Glomerular endothelial cell (primary cell): ENCODE data around the gene PPFIBP2. TPM values are rescaled to one million over a fixed set of nuclear protein-coding genes. Genes with fewer than 3 reads are reported as not detected.
A peak's percentile ranks its signal among the peaks of the same experiment; 100 is the strongest.

ENCODE experiments used
- DNase-seq: peaks from one replicate; pipeline ENCODE4 v3.0.0-alpha.2; 2011; ENCODE audit warnings: low read depth, low spot score; ENCODE audit errors: extremely low read depth
- total RNA-seq: library from RNA; depleted of rRNA; stranded (reverse); fragments of >200 nt; gene quantifications from 2 replicates; pipeline ENCODE4 v1.2.3, GENCODE V29; 2015

Gene PPFIBP2
- total RNA-seq, 1 donor from 2014 or later, result 2.4 TPM

GRCh38 chr11:7621090-7621489, 107.3 kb downstream of the PPFIBP2 start:
- no peak for DNase-seq

- DNase-seq, result no peak
These were observed 107.8 kb downstream of the PPFIBP2 start for GRCh38 chr11:7621554-7621953.

- no peak for DNase-seq
These were observed 108.9 kb downstream of the PPFIBP2 start for GRCh38 chr11:7622721-7623120.

GRCh38 chr11:7628660-7629059, 114.9 kb downstream of the PPFIBP2 start:
- no peak for DNase-seq

- peak; percentile 66 for DNase-seq
These were observed 116.2 kb downstream of the PPFIBP2 start for GRCh38 chr11:7630002-7630401.

- no peak for DNase-seq
These were observed 118.4 kb downstream of the PPFIBP2 start for GRCh38 chr11:7632211-7632610.

- no peak for DNase-seq
These were observed 121.3 kb downstream of the PPFIBP2 start for GRCh38 chr11:7635137-7635536.

- DNase-seq, result no peak
These were observed 121.9 kb downstream of the PPFIBP2 start for GRCh38 chr11:7635708-7636107.

- DNase-seq, result no peak
These were observed 122.6 kb downstream of the PPFIBP2 start for GRCh38 chr11:7636350-7636749.

GRCh38 chr11:7637447-7638157, 123.8 kb downstream of the PPFIBP2 start:
- peak; percentile 51 for DNase-seq

GRCh38 chr11:7638710-7639642, 125.2 kb downstream of the PPFIBP2 start:
- no peak for DNase-seq

GRCh38 chr11:7639643-7640025, 125.8 kb downstream of the PPFIBP2 start:
- DNase-seq, result no peak

- no peak for DNase-seq
These were observed 127.0 kb downstream of the PPFIBP2 start for GRCh38 chr11:7640816-7641215.

- DNase-seq, result no peak
These were observed 128.9 kb downstream of the PPFIBP2 start for GRCh38 chr11:7642747-7643146.

- no peak for DNase-seq
These were observed 129.5 kb downstream of the PPFIBP2 start for GRCh38 chr11:7643314-7643713.

GRCh38 chr11:7645206-7645605, 131.4 kb downstream of the PPFIBP2 start:
- no peak for DNase-seq

GRCh38 chr11:7646866-7647265, 133.1 kb downstream of the PPFIBP2 start:
- DNase-seq, result no peak

GRCh38 chr11:7648264-7648663, 134.5 kb downstream of the PPFIBP2 start:
- no peak for DNase-seq

- no peak for DNase-seq
These were observed 137.3 kb downstream of the PPFIBP2 start for GRCh38 chr11:7651140-7651551.

- DNase-seq, result no peak
These were observed 137.9 kb downstream of the PPFIBP2 start for GRCh38 chr11:7651700-7652099.

- no peak for DNase-seq
These were observed 140.5 kb downstream of the PPFIBP2 start for GRCh38 chr11:7654195-7654705.
